ENCODE results near the gene CIB1.

- no peak for TF ChIP-seq FOSL2 (IDR thresholded peaks at IDR 0.05; ENCODE audit: borderline replicate concordance, low read depth)
- TF ChIP-seq REST (IDR thresholded peaks at IDR 0.05; ENCODE audit: low read depth, low read length), result no peak
- TF ChIP-seq TAF1 (IDR thresholded peaks at IDR 0.05; ENCODE audit: borderline replicate concordance, low read depth, low read length), result no peak
- TF ChIP-seq CTCF (IDR thresholded peaks at IDR 0.05), result no peak
- TF ChIP-seq, protein P1, sequence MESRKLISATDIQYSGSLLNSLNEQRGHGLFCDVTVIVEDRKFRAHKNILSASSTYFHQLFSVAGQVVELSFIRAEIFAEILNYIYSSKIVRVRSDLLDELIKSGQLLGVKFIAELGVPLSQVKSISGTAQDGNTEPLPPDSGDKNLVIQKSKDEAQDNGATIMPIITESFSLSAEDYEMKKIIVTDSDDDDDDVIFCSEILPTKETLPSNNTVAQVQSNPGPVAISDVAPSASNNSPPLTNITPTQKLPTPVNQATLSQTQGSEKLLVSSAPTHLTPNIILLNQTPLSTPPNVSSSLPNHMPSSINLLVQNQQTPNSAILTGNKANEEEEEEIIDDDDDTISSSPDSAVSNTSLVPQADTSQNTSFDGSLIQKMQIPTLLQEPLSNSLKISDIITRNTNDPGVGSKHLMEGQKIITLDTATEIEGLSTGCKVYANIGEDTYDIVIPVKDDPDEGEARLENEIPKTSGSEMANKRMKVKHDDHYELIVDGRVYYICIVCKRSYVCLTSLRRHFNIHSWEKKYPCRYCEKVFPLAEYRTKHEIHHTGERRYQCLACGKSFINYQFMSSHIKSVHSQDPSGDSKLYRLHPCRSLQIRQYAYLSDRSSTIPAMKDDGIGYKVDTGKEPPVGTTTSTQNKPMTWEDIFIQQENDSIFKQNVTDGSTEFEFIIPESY (IDR thresholded peaks at IDR 0.05; ENCODE audit: borderline replicate concordance, low read depth), result no peak
- no peak for TF ChIP-seq YY1 (IDR thresholded peaks at IDR 0.05; ENCODE audit: low read depth)
- TF ChIP-seq GABPA (IDR thresholded peaks at IDR 0.05; ENCODE audit: low read depth), result no peak
- TF ChIP-seq EP300 (IDR thresholded peaks at IDR 0.05; ENCODE audit: borderline replicate concordance in 1 of 2, low read depth in 1 of 2, low read length in 1 of 2), result no peak
- TF ChIP-seq POLR2AphosphoS5 (IDR thresholded peaks at IDR 0.05; ENCODE audit: low read depth, low read length), result no peak
- TF ChIP-seq MAX (IDR thresholded peaks at IDR 0.05; ENCODE audit: low read depth), result no peak
- TF ChIP-seq RFX5 (IDR thresholded peaks at IDR 0.05; ENCODE audit: low read length), result no peak
These were observed 26.5 kb downstream of the CIB1 start for GRCh38 chr15:90207252-90207651.

Measured in SK-N-SH (cell line).